GM21723 (cell line): Measurements from ENCODE around the gene PCK1.

Source experiments
- ATAC-seq: cut with Tn5 transposase; IDR thresholded peaks from one replicate; pipeline ENCODE4 v1.9.1; 2021; ENCODE audit warnings: mild to moderate bottlenecking, moderate library complexity; ENCODE audit not compliant: unreplicated experiment

The PCK1 gene

DNA sequence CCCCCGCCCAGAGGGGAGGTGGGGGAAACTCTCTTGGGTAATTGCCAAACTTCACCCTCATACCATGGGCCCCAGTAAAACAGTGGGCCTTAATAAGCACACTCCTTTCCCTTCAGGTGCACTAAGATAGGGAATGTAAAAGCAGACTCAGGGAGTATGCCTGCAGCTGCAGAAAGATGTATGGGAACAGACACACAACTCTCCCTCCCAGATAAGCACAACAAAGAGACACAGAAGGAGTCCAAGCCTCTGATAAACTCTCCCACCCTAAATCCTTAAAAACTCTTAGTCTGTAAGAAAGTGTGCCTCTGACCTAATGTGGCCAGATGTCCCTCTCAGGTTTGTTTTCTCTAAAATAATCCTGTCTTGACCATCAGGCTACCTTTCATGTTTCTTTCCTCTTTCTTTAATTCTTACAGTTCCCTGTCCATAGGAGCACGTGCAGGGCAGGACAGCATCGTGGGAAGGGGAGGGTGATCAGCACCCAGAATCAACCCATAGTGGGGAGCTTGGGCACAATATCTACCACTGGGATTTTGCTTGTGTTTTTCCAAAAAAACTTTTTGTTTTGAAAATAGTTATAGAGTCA, 24.7 kb upstream of the PCK1 start:
- no peak for ATAC-seq

- ATAC-seq: no peak
Observed at GRCh38 chr20:57536771-57537724, 23.9 kb upstream of the PCK1 start.

DNA sequence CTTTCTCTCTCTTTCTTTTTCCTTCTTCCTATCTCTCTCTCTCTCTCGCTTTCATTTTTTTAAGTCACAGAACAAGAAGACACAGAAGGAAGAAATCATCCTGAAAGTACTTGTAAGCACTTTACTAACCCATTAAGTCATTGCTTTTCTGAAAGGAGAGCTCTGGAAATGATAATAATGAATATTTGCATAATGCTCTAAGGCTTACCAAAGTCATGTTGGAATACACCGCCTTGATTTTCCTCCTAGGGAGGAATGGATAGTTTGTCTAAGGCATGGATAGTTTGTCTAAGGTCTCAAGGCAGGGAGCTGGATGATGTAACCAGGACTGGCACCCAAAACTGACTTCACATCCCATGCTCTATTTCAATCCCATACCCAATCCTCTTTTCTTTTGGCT, 23.1 kb upstream of the PCK1 start:
- no peak for ATAC-seq

DNA sequence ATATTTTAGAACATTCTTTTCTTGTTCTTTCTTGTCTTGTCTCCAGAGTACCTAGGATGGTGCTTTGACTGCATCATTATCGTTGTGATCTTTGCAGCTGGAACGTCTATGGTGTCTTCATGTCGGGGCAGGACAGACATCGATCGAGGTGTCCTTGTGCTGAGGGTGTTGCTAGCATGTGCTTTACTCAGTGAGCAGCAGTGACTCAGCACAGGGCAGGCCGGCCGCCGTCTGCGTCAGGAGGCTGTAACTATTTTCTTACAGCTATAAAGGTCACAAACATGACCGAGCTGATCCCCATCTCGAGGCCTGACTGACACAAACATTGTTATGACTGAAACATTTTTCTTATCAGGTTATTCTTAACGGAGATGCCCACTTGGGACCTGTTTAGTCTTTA, 21.0 kb upstream of the PCK1 start:
- ATAC-seq: no peak

- ATAC-seq: no peak
Observed at GRCh38 chr20:57540890-57541580, 19.9 kb upstream of the PCK1 start.

DNA sequence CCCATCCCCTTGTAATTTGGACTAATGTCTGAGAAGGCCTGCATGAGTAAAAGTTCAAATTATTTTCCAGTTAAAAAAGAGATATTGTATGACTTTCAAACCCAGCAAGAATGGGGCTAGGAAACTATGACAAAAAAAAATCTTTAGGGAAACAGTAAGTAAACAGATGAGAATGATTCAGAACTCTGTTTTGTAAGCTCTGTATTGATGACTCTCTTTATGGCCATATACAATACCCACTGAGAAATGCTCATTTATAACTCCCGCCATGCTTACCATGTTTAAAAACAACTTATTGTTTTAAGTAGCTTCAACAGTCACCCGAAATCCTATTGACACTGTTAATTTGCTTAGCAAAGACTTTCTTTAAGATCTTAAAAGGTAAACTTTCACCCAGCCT, 17.2 kb upstream of the PCK1 start:
- no peak for ATAC-seq

GRCh38 chr20:57544838-57545564, 15.9 kb upstream of the PCK1 start:
- no peak for ATAC-seq

GRCh38 chr20:57545927-57546662, 14.8 kb upstream of the PCK1 start:
- ATAC-seq: no peak

- ATAC-seq: no peak
Observed at GRCh38 chr20:57546956-57547649, 13.8 kb upstream of the PCK1 start.

- ATAC-seq: no peak
Observed at GRCh38 chr20:57548177-57549058, 12.5 kb upstream of the PCK1 start.

DNA sequence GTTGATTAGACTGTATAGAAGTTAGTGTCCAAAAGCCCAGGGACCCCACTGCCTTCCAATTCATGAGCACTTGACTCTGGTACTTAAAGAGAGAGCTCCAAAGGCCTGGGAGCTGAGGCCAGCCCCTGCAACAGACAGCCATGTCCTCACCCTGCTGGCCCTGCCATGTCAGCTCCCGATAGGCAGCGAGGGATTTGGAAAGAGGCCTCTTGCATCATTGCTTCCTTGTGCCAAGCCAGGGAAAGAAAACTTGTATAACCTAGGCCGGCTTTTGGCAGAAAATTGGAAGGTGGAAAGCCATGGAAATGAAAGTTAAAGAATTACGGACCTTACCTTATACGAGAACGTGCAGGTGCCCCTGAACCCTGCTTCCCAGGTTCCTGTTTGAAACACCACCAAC, 8.4 kb upstream of the PCK1 start:
- ATAC-seq: no peak

DNA sequence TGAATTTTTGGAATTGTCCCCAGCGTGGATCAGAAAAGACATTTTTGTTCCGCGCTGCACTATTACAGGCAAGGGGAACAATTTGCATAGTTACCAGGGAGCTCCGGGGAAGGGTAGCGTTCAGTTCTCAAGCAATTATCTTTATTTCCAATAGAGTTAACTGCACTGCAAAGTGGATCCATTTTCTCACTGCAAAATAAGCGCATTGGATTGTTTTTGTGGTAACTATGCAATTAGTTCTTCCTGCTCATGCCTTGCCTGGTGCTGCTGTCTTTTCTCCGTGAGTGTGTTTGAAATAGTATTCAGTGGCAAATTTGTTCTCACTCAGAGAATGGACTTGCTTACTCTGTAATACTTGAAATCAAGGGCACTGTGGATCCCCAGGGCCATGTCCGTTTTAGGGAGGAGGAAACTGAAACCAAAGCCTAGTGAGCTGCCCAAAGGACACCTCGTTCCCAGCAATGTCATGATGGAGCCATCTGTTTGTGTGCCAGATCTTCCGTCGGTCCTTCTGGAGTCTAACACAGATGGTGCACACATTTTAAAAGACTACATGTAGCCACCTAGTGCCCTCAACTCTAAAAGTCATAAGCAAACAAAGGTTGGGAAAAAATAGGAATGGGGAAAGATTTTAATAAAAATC, 7.4 kb upstream of the PCK1 start:
- ATAC-seq: no peak

- no peak for ATAC-seq
Observed at GRCh38 chr20:57555457-57556184, 5.3 kb upstream of the PCK1 start.

DNA sequence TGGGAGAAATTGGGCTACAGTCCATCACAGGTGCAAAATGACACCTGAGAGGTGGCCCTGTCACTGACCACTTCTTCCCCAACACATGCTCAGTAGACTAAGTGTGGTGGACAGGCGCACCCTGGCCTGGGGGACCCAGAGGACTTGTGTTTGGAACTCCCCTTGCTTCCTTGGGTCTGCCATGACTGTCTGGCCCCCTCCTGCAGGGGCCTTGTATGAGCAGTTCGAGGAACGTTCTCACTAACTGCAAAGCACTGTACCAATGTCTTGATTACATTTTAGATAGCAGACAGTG, 4.0 kb upstream of the PCK1 start:
- no peak for ATAC-seq

DNA sequence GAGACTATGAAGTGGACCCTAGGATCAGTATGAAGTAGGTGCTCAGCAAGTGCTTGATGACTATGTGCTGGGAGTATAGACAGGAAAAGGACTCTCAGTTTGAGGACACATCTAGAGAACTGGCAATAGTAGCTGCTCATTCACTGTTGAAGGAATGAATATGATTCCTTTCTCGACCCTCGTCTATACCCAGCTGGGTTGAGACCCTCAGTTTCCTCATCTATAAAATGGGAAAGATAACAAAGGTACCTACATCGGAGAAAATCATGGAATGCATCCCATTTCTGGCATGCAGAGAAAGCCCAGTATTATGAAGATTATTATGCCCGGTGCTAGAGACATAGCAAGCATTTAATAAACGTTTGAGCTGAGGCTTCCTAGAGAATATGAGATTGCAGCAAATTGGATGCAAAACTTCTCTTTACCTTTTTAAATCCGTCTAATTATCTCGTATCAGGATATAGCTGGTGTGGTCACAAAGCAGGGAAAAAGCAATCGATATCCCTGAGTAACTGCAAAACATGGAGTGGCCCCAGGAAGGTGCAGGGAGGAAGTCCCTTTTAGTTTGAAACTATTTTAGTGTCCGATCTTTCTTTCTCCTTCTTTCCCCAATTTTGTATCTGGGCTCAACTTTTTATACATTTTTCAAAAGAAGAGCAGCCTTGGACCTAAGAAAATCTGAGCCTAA, 2.8 kb upstream of the PCK1 start:
- no peak for ATAC-seq

DNA sequence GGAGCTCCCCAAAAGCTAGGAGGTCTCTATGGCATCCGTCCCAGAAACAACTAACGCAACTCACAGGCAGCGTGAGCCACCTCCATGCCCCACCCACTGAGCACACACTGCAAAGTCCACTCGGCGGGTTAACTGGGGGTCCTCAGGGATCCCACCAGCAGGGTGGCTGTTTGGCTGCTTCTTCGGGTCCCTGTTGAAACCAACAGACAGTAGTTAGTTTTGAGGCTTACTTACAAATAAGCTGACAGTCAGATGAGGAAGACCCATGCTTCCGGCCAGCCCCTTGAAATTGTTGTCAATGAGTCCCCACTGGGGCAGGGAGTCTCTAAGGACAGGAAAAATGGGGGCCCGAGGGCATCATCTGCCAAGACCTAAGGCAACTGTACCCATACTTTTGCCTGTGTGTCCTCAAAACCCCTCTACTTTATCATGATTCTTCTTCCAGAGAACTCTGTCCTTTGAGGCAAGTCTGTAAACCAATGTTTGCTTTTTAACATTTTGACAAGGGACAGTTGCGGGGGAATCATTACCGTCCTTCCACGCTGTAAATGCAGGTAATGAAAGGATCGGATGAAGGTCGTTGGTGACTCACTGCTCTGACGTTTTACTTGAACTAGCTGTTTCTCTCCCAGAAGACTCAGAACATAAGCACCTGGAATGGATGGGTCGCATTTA, 2.2 kb upstream of the PCK1 start:
- ATAC-seq: no peak

DNA sequence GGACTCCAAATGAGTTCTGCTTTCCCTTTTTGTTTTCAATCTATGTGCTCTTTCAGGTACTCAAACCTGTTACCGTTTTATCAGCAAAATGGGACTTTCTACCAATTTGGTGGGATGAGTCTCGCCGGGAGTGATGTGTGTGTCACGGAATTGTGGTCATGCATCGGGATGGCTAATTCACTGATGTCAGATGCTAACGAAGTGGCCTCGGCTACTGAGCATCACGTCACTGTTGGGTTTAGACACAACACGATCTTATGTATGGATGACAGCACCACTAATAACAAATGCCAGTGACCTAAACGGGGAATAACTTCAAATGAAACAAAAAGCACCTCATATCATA, 1.6 kb upstream of the PCK1 start:
- ATAC-seq: no peak
